Prostate gland (tissue), 2 donors: ENCODE measurements around the gene FNBP1L.

Experiments used
- POLR2A ChIP-seq: fragments of 450-650 bp; IDR thresholded peaks from one replicate; pipeline ENCODE4 v1.6.1; 2016; ENCODE audit warnings: antibody characterized with exemption, mild to moderate bottlenecking
- POLR2AphosphoS5 ChIP-seq: sonication (generic); formaldehyde crosslinking; IDR thresholded peaks from one replicate; pipeline ENCODE4 v1.6.1; 2017; ENCODE audit warnings: antibody characterized with exemption
- TF ChIP-seq, protein P1 (sequence below), 4 experiments: fragments of 200-600 bp in 2 of 4; fragments of 450-650 bp in 2 of 4; sonication (generic) in 2 of 4; IDR thresholded peaks; 1 replicate in 3 of 4; 2 replicates in 1 of 4; pipeline ENCODE4 v1.5.1; 2016 to 2019; ENCODE audit warnings: antibody characterized with exemption in 4 of 4, mild to moderate bottlenecking in 2 of 4, moderate library complexity in 2 of 4

DNA sequence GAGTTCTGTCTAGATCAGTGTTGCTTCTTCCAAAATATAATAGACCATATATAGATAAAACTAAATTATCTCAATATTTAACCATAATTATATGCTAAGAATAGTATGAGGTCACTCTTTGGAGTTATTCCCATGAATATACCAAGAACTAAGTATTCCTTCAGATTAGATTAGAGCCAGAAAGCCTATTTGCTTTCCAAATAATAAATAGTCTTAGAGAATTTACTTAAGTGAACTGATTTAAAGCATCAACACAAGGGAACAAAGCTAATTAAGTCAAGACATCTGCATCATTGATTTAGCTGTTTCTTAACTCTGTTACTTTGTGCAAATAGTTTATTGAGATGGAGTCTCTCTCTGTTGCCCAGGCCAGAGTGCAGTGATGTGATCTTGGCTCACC, 35.7 kb downstream of the FNBP1L start:
- TF ChIP-seq, protein P1, sequence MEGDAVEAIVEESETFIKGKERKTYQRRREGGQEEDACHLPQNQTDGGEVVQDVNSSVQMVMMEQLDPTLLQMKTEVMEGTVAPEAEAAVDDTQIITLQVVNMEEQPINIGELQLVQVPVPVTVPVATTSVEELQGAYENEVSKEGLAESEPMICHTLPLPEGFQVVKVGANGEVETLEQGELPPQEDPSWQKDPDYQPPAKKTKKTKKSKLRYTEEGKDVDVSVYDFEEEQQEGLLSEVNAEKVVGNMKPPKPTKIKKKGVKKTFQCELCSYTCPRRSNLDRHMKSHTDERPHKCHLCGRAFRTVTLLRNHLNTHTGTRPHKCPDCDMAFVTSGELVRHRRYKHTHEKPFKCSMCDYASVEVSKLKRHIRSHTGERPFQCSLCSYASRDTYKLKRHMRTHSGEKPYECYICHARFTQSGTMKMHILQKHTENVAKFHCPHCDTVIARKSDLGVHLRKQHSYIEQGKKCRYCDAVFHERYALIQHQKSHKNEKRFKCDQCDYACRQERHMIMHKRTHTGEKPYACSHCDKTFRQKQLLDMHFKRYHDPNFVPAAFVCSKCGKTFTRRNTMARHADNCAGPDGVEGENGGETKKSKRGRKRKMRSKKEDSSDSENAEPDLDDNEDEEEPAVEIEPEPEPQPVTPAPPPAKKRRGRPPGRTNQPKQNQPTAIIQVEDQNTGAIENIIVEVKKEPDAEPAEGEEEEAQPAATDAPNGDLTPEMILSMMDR (IDR thresholded peaks at IDR 0.05) = no peak
- TF ChIP-seq POLR2A = no peak
- no peak for TF ChIP-seq POLR2AphosphoS5
